IgD-negative memory B cell (primary cell): Measurements from ENCODE around the gene COL15A1. TPM values are rescaled to one million over a fixed set of nuclear protein-coding genes. Genes with fewer than 3 reads are reported as not detected.

Source experiments
- H3K27ac Mint-ChIP-seq, 3 donors: one replicate each; pipeline ENCODE4 v1.8.0; 2020 to 2022; ENCODE audit warnings: mild to moderate bottlenecking in 3 of 3, mixed read lengths in 3 of 3, moderate library complexity in 1 of 3
- H3K27me3 Mint-ChIP-seq: one replicate; pipeline ENCODE4 v1.8.0; 2021; ENCODE audit warnings: mixed read lengths
- H3K36me3 Mint-ChIP-seq: one replicate; pipeline ENCODE4 v1.8.0; 2020; ENCODE audit warnings: mild to moderate bottlenecking, mixed read lengths
- H3K4me1 Mint-ChIP-seq, 3 donors: one replicate each; pipeline ENCODE4 v1.8.0; 2020 to 2022; ENCODE audit warnings: mixed read lengths in 3 of 3, mild to moderate bottlenecking in 1 of 3
- H3K4me3 Mint-ChIP-seq, 4 donors: one replicate each; pipeline ENCODE4 v1.8.0; 2020 to 2022; ENCODE audit warnings: mild to moderate bottlenecking in 4 of 4, mixed read lengths in 4 of 4, moderate library complexity in 3 of 4
- H3K9me3 Mint-ChIP-seq, 3 donors: one replicate each; pipeline ENCODE4 v1.8.0; 2020 to 2021; ENCODE audit warnings: mixed read lengths in 3 of 3, mild to moderate bottlenecking in 1 of 3
- polyA plus RNA-seq: library from polyadenylated mRNA; unstranded; fragments of 300-500 nt; fragmentation: Illumina TruSeq; gene quantifications from one replicate; pipeline ENCODE4 v1.2.3, GENCODE V29; 2021

Gene COL15A1
- polyA plus RNA-seq, 1 donor from 2014 or later = 0.08 TPM

- Mint-ChIP-seq H3K4me1 (peaks cover 42 to 47% (median 44%) of the 10 kb centered on the region in 3 donors), H3K27ac (peak overlapping the region in 1 of 3 donors; percentile 54), H3K27me3 (no peaks in the 10 kb centered on the region), H3K4me3 (no peak overlapping the region), H3K36me3 (no peaks in the 10 kb centered on the region), H3K9me3 (no peaks in the 10 kb centered on the region)
These were observed 110.9 kb downstream of the COL15A1 start for GRCh38 chr9:99054581-99054980.

- no peak overlapping the region for H3K27ac Mint-ChIP-seq
- peaks cover 45 to 51% (median 49%) of the 10 kb centered on the region in 3 donors for H3K4me1 Mint-ChIP-seq
- H3K36me3 Mint-ChIP-seq = no peaks in the 10 kb centered on the region
- H3K4me3 Mint-ChIP-seq = no peak overlapping the region
- no peaks in the 10 kb centered on the region for H3K9me3 Mint-ChIP-seq
- H3K27me3 Mint-ChIP-seq = no peaks in the 10 kb centered on the region
These were observed 111.7 kb downstream of the COL15A1 start for GRCh38 chr9:99055384-99055783.

DNA sequence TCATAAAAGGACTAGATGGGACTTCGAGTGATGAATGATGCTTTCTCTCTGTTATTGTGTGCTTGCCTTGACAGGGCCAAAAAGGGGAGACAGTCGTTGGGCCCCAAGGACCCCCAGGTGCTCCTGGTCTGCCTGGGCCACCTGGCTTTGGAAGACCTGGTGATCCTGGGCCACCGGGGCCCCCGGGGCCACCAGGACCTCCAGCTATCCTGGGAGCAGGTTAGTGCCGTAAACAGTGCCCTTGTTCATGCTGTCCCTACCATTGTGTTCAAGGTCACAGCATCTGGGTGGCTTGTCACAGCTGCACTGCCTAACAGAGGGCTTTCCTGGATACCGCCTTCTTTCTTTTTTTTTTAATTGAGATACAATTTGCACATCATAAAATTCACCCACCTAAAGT, 112.5 kb downstream of the COL15A1 start:
- H3K36me3 Mint-ChIP-seq = no peaks in the 10 kb centered on the region
- no peak overlapping the region for H3K27ac Mint-ChIP-seq
- H3K4me1 Mint-ChIP-seq = peaks cover 49 to 57% (median 50%) of the 10 kb centered on the region in 3 donors
- no peaks in the 10 kb centered on the region for H3K9me3 Mint-ChIP-seq
- H3K4me3 Mint-ChIP-seq = peak overlapping the region in 1 of 4 donors; percentile 94
- H3K27me3 Mint-ChIP-seq = no peaks in the 10 kb centered on the region

DNA sequence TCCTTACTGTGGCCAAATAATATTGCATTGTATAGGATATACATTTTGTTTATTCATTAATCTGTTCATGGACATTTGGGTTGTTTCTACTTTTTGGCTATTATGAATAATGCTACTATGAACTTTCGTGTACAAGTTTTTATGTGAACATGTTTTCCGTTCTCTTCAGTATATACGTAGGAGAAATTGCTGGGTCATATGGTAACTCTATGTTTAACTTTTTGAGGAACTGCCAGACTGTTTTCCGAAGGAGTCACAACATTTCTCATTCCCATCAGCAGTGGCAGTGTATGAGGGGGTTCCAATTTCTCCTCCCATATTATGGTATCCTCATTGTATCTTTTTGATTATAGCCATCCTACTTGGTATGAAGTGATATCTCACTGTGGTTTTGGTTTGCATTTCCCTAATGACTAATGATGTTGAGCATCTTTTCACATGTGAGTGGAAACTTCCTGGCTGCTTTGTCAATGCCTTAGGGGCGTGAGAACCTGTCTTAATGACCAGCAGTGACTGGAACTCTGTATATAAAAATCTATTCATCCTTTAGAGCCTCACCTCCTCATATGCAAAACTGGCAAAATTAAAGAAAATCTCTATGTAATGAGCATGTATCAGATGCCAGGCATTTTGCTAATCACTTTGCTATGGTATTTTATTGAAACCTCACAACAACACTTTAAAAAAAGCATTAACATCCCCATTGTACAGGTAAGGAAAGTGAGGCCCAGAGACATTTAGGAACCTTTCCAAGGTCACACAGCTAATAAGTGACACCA, 113.4 kb downstream of the COL15A1 start:
- Mint-ChIP-seq H3K27ac (peak overlapping the region; percentile 1 to 88 (median 79)), H3K4me3 (peak overlapping the region; percentile 72 to 94 (median 82)), H3K27me3 (no peaks in the 10 kb centered on the region), H3K36me3 (no peaks in the 10 kb centered on the region), H3K4me1 (peaks cover 49 to 58% (median 50%) of the 10 kb centered on the region in 3 donors), H3K9me3 (no peaks in the 10 kb centered on the region)

GRCh38 chr9:99057665-99058625, 114.2 kb downstream of the COL15A1 start:
- H3K4me1 Mint-ChIP-seq = peaks cover 47 to 52% (median 51%) of the 10 kb centered on the region in 3 donors
- H3K36me3 Mint-ChIP-seq = peaks cover under 1% of the 10 kb centered on the region
- H3K4me3 Mint-ChIP-seq = peak overlapping the region; percentile 72 to 94 (median 82)
- H3K9me3 Mint-ChIP-seq = no peaks in the 10 kb centered on the region
- peak overlapping the region; percentile 79 to 90 (median 88) for H3K27ac Mint-ChIP-seq
- H3K27me3 Mint-ChIP-seq = no peaks in the 10 kb centered on the region

DNA sequence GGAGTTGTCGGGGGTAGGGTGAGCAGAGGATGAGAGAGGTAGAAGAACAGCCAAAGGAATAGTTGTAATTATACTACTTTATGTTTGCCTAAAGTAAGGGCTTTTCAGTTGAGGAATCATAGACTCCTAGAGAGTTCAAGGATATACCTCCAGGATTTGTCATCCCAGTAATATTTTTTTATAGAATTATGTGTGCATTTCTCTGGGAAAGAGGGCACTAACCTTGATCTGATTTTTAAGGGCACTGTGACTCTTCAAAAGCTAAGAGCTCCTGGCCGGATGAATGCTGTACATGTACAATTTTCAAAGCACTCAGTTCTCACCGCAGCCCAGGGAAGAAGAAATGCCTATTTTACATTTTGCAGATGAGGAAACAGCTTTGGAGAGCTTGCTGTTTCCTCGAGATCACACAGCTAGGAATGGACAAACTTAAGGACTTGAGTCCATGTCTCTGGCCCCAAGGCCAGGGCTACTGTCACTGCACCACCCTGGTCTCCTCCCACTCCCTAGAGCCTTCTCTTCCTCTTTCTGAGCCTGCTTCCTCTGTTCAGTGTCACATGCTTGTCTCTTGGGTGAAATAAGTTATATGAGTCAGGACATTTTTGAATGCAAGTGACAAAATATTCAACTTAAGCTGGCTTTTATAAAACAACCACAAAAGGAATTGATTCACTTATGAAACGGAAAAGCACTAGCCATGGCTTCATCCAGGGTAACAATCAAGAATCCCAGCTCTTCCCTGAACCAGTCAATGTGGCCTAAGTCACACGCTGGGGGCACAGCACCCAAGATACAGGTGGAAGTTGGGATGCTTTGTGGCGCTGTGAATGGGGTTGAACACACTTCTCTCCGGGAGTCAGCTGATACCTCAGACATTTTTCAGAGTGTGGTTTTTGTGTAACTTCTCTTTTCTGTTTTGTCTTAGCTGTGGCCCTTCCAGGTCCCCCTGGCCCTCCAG, 115.5 kb downstream of the COL15A1 start:
- H3K4me3 Mint-ChIP-seq = peak overlapping the region; percentile 71 to 94 (median 82)
- H3K36me3 Mint-ChIP-seq = peaks cover 3% of the 10 kb centered on the region
- H3K27me3 Mint-ChIP-seq = no peaks in the 10 kb centered on the region
- peaks cover 0 to 2% (median 0%) of the 10 kb centered on the region in 3 donors for H3K9me3 Mint-ChIP-seq
- H3K4me1 Mint-ChIP-seq = peaks cover 40 to 49% (median 45%) of the 10 kb centered on the region in 3 donors
- H3K27ac Mint-ChIP-seq = peak overlapping the region; percentile 79 to 95 (median 88)

DNA sequence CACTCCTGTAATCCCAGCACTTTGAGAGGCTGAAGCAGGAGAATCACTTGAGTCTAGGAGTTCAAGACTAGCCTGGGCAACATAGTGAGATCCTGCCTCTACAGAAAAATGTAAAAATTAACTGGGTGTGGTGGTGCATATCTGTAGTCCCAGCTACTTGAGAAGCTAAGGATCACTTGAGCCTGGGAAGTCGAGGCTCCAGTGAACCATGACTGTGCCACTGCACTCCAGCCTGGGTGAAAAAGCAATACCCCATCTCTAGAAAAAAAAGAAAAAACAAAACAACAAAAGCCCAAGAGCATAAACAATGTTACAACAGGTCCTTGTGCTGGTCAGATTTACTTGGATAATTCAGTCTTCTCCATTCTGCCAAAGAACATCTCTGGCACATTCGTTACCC, 116.9 kb downstream of the COL15A1 start:
- peaks cover 3% of the 10 kb centered on the region for H3K36me3 Mint-ChIP-seq
- no peaks in the 10 kb centered on the region for H3K27me3 Mint-ChIP-seq
- H3K27ac Mint-ChIP-seq = peak overlapping the region in 2 of 3 donors; percentile 69 to 86
- peaks cover 41 to 48% (median 48%) of the 10 kb centered on the region in 3 donors for H3K4me1 Mint-ChIP-seq
- no peak overlapping the region for H3K4me3 Mint-ChIP-seq
- H3K9me3 Mint-ChIP-seq = peaks cover 0 to 2% (median 0%) of the 10 kb centered on the region in 3 donors

GRCh38 chr9:99062549-99062948, 118.8 kb downstream of the COL15A1 start:
- Mint-ChIP-seq H3K27ac (no peak overlapping the region), H3K4me1 (peaks cover 28 to 35% (median 34%) of the 10 kb centered on the region in 3 donors)

DNA sequence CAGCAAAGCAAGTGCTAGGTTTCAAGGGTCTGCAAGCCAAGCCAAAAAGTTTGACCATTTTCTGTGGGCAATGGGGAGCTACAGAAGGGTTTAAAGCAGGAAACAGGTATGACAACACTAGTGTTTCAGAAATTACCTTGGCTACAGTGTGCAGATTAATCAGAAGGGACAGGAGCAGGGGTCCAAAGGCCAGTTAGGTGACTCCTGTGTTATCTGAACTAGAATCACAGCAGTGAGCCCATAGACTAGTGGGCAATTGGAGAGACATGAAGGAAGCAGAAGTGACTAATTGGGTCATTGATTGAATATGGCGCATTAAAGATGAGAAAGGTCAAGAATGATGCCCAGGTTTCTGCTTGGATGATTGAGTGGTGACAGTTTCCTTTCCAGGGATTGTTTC, 119.8 kb downstream of the COL15A1 start:
- peaks cover 4% of the 10 kb centered on the region for H3K36me3 Mint-ChIP-seq
- H3K27ac Mint-ChIP-seq = no peak overlapping the region
- H3K27me3 Mint-ChIP-seq = no peaks in the 10 kb centered on the region
- H3K9me3 Mint-ChIP-seq = peaks cover 0 to 2% (median 2%) of the 10 kb centered on the region in 3 donors
- H3K4me1 Mint-ChIP-seq = peaks cover 18 to 26% (median 24%) of the 10 kb centered on the region in 3 donors
- H3K4me3 Mint-ChIP-seq = no peak overlapping the region

More at GRCh38 chr9:99062549-99062948, 118.8 kb downstream of the COL15A1 start:
- Mint-ChIP-seq H3K4me3 (no peak overlapping the region), H3K27me3 (no peaks in the 10 kb centered on the region), H3K9me3 (peaks cover 0 to 2% (median 2%) of the 10 kb centered on the region in 3 donors), H3K36me3 (peaks cover 4% of the 10 kb centered on the region)

DNA sequence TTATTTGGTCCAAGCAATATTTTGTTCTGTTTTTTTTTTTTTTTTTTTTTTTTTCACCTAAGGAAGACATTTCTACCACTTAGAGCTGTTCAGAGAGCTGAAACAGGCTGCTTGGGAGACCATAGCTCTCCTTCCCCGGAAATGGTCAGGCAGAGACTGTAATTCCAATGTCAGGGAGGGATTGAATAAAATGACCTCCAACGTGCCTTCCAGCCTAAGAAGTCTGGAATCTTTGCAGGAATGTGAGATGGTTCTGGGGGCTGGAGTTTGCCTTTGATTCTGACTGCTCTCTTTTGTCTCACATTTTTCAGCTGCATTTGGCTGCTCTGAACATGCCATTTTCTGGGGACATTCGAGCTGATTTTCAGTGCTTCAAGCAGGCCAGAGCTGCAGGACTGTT, 122.9 kb downstream of the COL15A1 start:
- no peak overlapping the region for H3K27ac Mint-ChIP-seq
- H3K4me1 Mint-ChIP-seq = peaks cover 10 to 14% (median 12%) of the 10 kb centered on the region in 3 donors
- peaks cover 0 to 2% (median 2%) of the 10 kb centered on the region in 3 donors for H3K9me3 Mint-ChIP-seq
- no peak overlapping the region for H3K4me3 Mint-ChIP-seq
- peaks cover 4% of the 10 kb centered on the region for H3K36me3 Mint-ChIP-seq
- H3K27me3 Mint-ChIP-seq = no peaks in the 10 kb centered on the region

- H3K4me1 Mint-ChIP-seq = peaks cover 9 to 12% (median 10%) of the 10 kb centered on the region in 3 donors
- peak overlapping the region in 2 of 3 donors; percentile 20 to 28 for H3K27ac Mint-ChIP-seq
- no peak overlapping the region for H3K4me3 Mint-ChIP-seq
- H3K9me3 Mint-ChIP-seq = peaks cover 0 to 2% (median 0%) of the 10 kb centered on the region in 3 donors
- H3K27me3 Mint-ChIP-seq = no peaks in the 10 kb centered on the region
- peaks cover 1% of the 10 kb centered on the region for H3K36me3 Mint-ChIP-seq
These were observed 125.4 kb downstream of the COL15A1 start for GRCh38 chr9:99069075-99069474.

GRCh38 chr9:99069546-99069945, 125.8 kb downstream of the COL15A1 start:
- Mint-ChIP-seq H3K27me3 (no peaks in the 10 kb centered on the region), H3K4me3 (no peak overlapping the region), H3K9me3 (peaks cover 0 to 2% (median 0%) of the 10 kb centered on the region in 3 donors), H3K27ac (no peak overlapping the region), H3K36me3 (peaks cover 1% of the 10 kb centered on the region), H3K4me1 (peaks cover 7 to 8% (median 7%) of the 10 kb centered on the region in 3 donors)

DNA sequence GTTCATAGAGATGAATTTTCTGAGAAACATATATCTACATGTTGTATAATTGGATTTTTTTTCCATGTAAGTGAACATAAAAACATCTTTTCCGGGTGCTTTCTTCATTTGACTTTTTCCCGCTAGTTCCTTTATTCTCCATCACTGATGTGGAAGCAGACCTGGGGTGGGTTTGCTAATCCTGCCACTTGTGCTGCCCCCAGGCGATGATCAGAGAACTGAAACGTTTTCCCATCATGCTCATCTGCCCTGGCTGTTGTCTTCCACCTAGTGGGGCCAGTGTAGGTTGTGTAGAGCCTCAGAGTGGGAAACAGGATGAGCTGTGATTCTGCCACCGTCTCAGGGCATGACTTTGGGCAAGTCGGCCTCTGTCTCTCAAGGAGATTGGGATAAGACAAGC, 127.0 kb downstream of the COL15A1 start:
- H3K4me3 Mint-ChIP-seq = no peak overlapping the region

More for the DNA sequence above, 127.0 kb downstream of the COL15A1 start:
- peaks cover 0 to 2% (median 0%) of the 10 kb centered on the region in 3 donors for H3K9me3 Mint-ChIP-seq
- H3K36me3 Mint-ChIP-seq = peaks cover 1% of the 10 kb centered on the region
- no peaks in the 10 kb centered on the region for H3K27me3 Mint-ChIP-seq
- peak overlapping the region in 1 of 3 donors; percentile 58 for H3K27ac Mint-ChIP-seq
- peaks cover 7 to 8% (median 7%) of the 10 kb centered on the region in 3 donors for H3K4me1 Mint-ChIP-seq
